Measurements from ENCODE around the gene TBK1.

TBK1 gene

GRCh38 chr12:64452559-64453329 lies 824 bp downstream of the TBK1 start:
- no peak for DNase-seq

- no peak for DNase-seq
Measured at GRCh38 chr12:64455506-64455905, 3.6 kb downstream of the TBK1 start.

- no peak for DNase-seq
Measured at GRCh38 chr12:64456119-64456518, 4.2 kb downstream of the TBK1 start.

- no peak for DNase-seq
Measured at GRCh38 chr12:64457032-64457431, 5.1 kb downstream of the TBK1 start.

GRCh38 chr12:64457466-64457865 lies 5.5 kb downstream of the TBK1 start:
- DNase-seq, result no peak

GRCh38 chr12:64457923-64458322 lies 6.0 kb downstream of the TBK1 start:
- no peak for DNase-seq

- DNase-seq, result no peak
Measured at GRCh38 chr12:64459394-64459891, 7.5 kb downstream of the TBK1 start.

- no peak for DNase-seq
Measured at GRCh38 chr12:64461634-64462414, 9.9 kb downstream of the TBK1 start.

- no peak for DNase-seq
Measured at GRCh38 chr12:64466178-64466577, 14.3 kb downstream of the TBK1 start.

- no peak for DNase-seq
Measured at GRCh38 chr12:64468966-64469365, 17.0 kb downstream of the TBK1 start.

GRCh38 chr12:64469455-64470142 lies 17.7 kb downstream of the TBK1 start:
- no peak for DNase-seq

- DNase-seq, result no peak
Measured at GRCh38 chr12:64470495-64470894, 18.6 kb downstream of the TBK1 start.

- no peak for DNase-seq
Measured at GRCh38 chr12:64473176-64473575, 21.3 kb downstream of the TBK1 start.

GRCh38 chr12:64475518-64475917 lies 23.6 kb downstream of the TBK1 start:
- no peak for DNase-seq

- no peak for DNase-seq
Measured at GRCh38 chr12:64476844-64477243, 24.9 kb downstream of the TBK1 start.

GRCh38 chr12:64478661-64479060 lies 26.7 kb downstream of the TBK1 start:
- no peak for DNase-seq

GRCh38 chr12:64480148-64480547 lies 28.2 kb downstream of the TBK1 start:
- DNase-seq, result no peak

- DNase-seq, result no peak
Measured at GRCh38 chr12:64486657-64487056, 34.7 kb downstream of the TBK1 start.

GRCh38 chr12:64491718-64492117 lies 39.8 kb downstream of the TBK1 start:
- DNase-seq, result no peak

GRCh38 chr12:64493513-64493912 lies 41.6 kb downstream of the TBK1 start:
- no peak for DNase-seq

- DNase-seq, result no peak
Measured at GRCh38 chr12:64494998-64495729, 43.2 kb downstream of the TBK1 start.

GRCh38 chr12:64496839-64497400 lies 45.0 kb downstream of the TBK1 start:
- DNase-seq, result no peak

GRCh38 chr12:64497484-64497883 lies 45.6 kb downstream of the TBK1 start:
- no peak for DNase-seq
